ENCODE results near the gene ARID5B.

DNA sequence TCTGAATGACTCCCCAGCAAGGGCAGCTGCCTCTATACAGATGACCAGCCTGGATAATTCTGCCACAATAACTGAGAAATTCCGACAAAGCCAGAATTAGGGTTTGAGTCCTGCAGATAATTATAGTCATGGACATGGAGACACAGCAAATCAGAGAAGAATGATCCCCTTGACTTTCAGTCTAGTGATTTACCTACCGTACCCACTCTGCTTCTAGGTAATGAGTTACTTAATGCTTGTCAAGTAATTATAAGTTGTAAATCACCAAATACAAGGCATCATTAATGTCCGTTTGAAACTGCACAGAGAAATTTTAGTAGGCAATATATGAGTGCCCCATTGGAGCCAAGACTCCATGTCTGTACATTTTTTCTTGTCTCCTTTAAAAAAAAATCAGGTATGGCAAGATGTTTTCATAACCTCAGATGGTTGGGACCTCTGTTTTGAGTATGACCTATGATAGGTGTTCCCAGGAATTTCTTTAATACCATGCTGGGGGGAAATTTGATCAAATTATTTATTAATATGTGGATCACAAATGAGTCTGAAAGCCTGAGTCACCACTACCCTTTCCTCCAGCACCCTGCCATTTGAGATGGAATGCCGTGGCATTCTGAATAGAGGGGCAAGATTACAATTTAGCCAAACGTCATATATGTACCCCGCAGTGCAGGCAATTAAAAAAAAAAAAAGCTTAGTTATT, 5.5 kb upstream of the ARID5B start:
- TF ChIP-seq, protein P1, sequence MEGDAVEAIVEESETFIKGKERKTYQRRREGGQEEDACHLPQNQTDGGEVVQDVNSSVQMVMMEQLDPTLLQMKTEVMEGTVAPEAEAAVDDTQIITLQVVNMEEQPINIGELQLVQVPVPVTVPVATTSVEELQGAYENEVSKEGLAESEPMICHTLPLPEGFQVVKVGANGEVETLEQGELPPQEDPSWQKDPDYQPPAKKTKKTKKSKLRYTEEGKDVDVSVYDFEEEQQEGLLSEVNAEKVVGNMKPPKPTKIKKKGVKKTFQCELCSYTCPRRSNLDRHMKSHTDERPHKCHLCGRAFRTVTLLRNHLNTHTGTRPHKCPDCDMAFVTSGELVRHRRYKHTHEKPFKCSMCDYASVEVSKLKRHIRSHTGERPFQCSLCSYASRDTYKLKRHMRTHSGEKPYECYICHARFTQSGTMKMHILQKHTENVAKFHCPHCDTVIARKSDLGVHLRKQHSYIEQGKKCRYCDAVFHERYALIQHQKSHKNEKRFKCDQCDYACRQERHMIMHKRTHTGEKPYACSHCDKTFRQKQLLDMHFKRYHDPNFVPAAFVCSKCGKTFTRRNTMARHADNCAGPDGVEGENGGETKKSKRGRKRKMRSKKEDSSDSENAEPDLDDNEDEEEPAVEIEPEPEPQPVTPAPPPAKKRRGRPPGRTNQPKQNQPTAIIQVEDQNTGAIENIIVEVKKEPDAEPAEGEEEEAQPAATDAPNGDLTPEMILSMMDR (IDR thresholded peaks at IDR 0.05), result no peak
- TF ChIP-seq POLR2A (IDR thresholded peaks at IDR 0.05), result no peak

All from Peyer's patch (tissue), 4 donors.